ENCODE measurements around the gene PPP1R12A.

PPP1R12A gene

DNA sequence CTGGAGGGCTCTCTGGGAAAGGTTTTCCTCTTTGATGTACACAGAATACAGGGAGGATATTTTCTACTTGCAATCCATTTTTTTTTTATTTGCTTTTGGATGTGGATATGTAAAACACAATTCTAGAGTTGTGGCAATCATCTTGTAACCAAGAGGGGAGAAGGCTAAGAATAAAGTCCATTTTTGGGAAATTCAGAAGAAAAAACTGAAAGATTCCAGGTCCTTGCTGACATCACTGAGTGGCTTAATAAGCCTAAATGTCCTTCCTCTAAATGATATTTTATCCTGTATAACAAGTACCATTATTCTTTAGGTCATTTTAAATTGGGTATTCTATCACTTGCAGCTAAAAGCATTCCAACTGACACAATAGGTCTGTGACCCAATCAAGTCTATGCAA lies 64.0 kb downstream of the PPP1R12A start:
- no peak overlapping the region for H3K27ac ChIP-seq (ENCODE audit: low read length)
- no peaks in the 10 kb centered on the region for H3K9me3 ChIP-seq (ENCODE audit: control insufficient read depth in 1 of 2, low read length in 2 of 2)
- peaks cover 3 to 45% of the 10 kb centered on the region in 2 donors for H3K4me1 ChIP-seq (ENCODE audit: control insufficient read depth in 1 of 2, insufficient read depth in 2 of 2, low read length in 2 of 2)

DNA sequence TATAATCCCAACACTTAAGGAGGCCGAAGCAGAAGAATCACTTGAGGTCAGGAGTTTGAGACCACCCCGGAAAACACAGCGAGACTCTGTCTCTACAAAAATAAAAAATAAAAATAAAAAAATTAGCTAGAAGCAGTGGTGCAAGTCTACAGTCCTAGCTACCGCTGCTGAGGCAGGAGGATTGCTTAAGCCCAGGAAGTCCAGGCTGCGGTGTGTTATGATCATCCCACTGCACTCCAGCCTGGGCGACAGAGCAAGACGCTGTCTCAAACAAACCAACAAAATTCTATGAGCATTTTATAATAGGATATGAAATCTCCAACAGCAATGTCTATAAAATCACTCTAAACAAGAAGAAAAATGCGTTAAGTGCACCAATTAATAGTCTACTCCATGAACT lies 75.3 kb downstream of the PPP1R12A start:
- no peaks in the 10 kb centered on the region for H3K27me3 ChIP-seq (ENCODE audit: low read depth, low read length)
- H3K9me3 ChIP-seq (ENCODE audit: control insufficient read depth in 1 of 2, low read length in 2 of 2), result no peaks in the 10 kb centered on the region
- H3K36me3 ChIP-seq (ENCODE audit: control insufficient read depth in 1 of 2, insufficient read depth in 2 of 2, low read length in 2 of 2), result no peaks in the 10 kb centered on the region
- H3K4me1 ChIP-seq (ENCODE audit: control insufficient read depth in 1 of 2, insufficient read depth in 2 of 2, low read length in 2 of 2), result peaks cover 0 to 14% of the 10 kb centered on the region in 2 donors
- H3K4me3 ChIP-seq (ENCODE audit: low read depth in 1 of 2, low read length in 2 of 2), result no peak overlapping the region
- no peak overlapping the region for H3K27ac ChIP-seq (ENCODE audit: low read length)

More for the DNA sequence above, 64.0 kb downstream of the PPP1R12A start:
- Histone ChIP-seq H3K36me3 (ENCODE audit: control insufficient read depth in 1 of 2, insufficient read depth in 2 of 2, low read length in 2 of 2) (peaks cover 0 to 5% of the 10 kb centered on the region in 2 donors), H3K4me3 (ENCODE audit: low read depth in 1 of 2, low read length in 2 of 2) (no peak overlapping the region), H3K27me3 (ENCODE audit: low read depth, low read length) (no peaks in the 10 kb centered on the region)

DNA sequence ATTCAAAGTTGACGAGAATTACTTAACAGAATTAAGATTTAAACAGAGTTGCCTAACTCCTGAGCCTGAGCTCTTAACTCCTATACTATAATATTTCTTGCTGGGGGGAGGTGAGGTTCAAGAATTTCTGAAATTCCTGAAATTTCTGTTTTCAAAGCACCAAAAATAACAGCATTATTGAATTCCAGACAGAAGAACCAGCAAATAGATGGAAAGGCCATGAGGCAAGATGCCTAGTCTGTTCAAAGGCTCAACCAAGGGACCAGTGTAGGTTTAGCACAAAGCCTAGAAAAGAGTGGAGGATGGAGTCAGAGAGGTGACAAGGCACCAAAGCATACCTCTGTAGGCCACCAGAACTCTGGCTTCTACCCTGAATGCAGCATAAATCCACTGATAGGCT lies 76.4 kb downstream of the PPP1R12A start:
- no peaks in the 10 kb centered on the region for H3K9me3 ChIP-seq (ENCODE audit: control insufficient read depth in 1 of 2, low read length in 2 of 2)
- no peaks in the 10 kb centered on the region for H3K36me3 ChIP-seq (ENCODE audit: control insufficient read depth in 1 of 2, insufficient read depth in 2 of 2, low read length in 2 of 2)
- H3K27me3 ChIP-seq (ENCODE audit: low read depth, low read length), result no peaks in the 10 kb centered on the region
- H3K27ac ChIP-seq (ENCODE audit: low read length), result no peak overlapping the region
- H3K4me1 ChIP-seq (ENCODE audit: control insufficient read depth in 1 of 2, insufficient read depth in 2 of 2, low read length in 2 of 2), result peaks cover 0 to 14% of the 10 kb centered on the region in 2 donors
- H3K4me3 ChIP-seq (ENCODE audit: low read depth in 1 of 2, low read length in 2 of 2), result no peak overlapping the region

DNA sequence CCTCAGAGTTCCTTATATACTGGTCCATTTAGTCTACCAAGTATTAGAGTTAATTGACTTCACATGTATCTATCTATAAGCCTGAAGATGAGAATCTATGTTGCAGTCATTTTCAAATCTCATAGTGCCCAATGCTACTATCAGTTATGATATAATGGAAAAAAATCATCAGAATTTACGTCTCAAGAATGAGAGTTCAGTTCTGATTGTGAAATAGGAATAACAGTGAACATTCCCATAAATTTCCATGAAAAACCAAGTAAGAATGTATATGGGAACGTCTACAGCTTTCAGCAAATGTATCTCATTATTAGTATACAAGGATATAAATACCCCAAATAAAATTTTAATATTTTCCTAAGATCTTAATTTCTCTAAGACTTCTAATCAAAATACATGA lies 77.2 kb downstream of the PPP1R12A start:
- H3K4me3 ChIP-seq (ENCODE audit: low read depth in 1 of 2, low read length in 2 of 2), result no peak overlapping the region
- no peaks in the 10 kb centered on the region for H3K27me3 ChIP-seq (ENCODE audit: low read depth, low read length)
- H3K36me3 ChIP-seq (ENCODE audit: control insufficient read depth in 1 of 2, insufficient read depth in 2 of 2, low read length in 2 of 2), result peaks cover 0 to 4% of the 10 kb centered on the region in 2 donors
- H3K4me1 ChIP-seq (ENCODE audit: control insufficient read depth in 1 of 2, insufficient read depth in 2 of 2, low read length in 2 of 2), result peaks cover 0 to 14% of the 10 kb centered on the region in 2 donors
- no peaks in the 10 kb centered on the region for H3K9me3 ChIP-seq (ENCODE audit: control insufficient read depth in 1 of 2, low read length in 2 of 2)
- no peak overlapping the region for H3K27ac ChIP-seq (ENCODE audit: low read length)

DNA sequence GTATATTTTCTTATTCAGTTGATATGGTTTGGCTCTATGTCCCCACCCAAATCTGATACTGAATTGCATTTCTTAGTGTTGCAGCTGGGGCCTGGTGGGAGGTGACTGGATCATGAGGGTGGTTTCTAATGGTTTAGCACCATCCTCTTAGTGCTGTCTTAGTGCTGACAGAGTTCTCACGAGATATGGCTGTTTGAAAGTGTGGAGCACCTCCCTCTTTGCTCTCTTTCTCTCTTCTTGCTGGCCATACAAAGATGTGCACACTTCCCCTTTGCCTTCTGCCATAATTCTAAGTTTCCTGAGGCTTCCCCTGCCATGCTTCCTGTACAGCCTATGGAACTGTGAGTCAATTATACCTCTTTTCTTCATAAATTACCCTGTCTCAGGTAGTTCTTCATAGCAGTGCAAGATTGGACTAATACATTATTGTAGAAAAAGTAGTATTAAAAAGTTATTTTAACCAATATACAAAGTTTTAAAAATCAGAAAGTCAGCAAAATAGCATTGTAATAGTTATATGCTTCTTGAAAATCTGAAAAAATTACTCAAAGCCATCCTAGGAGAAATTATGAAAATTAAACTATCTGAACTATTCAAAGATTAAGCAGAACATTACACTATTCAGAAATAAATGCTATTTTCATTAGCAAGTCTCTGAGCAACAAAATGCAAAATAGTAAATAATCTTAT lies 84.1 kb downstream of the PPP1R12A start:
- H3K36me3 ChIP-seq (ENCODE audit: control insufficient read depth in 1 of 2, insufficient read depth in 2 of 2, low read length in 2 of 2), result peaks cover 0 to 4% of the 10 kb centered on the region in 2 donors
- H3K27ac ChIP-seq (ENCODE audit: low read length), result no peak overlapping the region
- H3K9me3 ChIP-seq (ENCODE audit: control insufficient read depth in 1 of 2, low read length in 2 of 2), result peaks cover 0 to 10% of the 10 kb centered on the region in 2 donors
- no peaks in the 10 kb centered on the region for H3K27me3 ChIP-seq (ENCODE audit: low read depth, low read length)
- peaks cover 3 to 16% of the 10 kb centered on the region in 2 donors for H3K4me1 ChIP-seq (ENCODE audit: control insufficient read depth in 1 of 2, insufficient read depth in 2 of 2, low read length in 2 of 2)
- H3K4me3 ChIP-seq (ENCODE audit: low read depth in 1 of 2, low read length in 2 of 2), result no peak overlapping the region

DNA sequence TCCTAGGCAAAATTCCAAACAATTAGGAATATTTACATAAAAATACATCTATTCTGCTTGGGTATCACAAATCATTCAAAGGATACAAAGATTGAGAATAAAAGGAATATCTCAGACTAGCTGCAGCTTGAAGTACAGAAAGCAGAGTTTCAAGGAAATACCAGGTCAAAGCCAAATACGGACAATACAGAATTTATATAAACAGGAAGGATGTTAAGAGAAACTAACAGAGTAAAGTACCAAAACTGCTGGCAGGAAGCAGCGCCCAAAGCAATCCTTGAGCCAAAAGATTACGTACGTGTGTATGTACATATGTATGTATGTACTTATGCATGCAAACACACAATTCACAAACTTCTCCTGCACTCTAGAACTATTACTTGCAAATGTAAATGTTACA lies 86.6 kb downstream of the PPP1R12A start:
- peaks cover 11 to 17% of the 10 kb centered on the region in 2 donors for H3K36me3 ChIP-seq (ENCODE audit: control insufficient read depth in 1 of 2, insufficient read depth in 2 of 2, low read length in 2 of 2)
- H3K9me3 ChIP-seq (ENCODE audit: control insufficient read depth in 1 of 2, low read length in 2 of 2), result peaks cover 0 to 10% of the 10 kb centered on the region in 2 donors
- no peaks in the 10 kb centered on the region for H3K27me3 ChIP-seq (ENCODE audit: low read depth, low read length)
- H3K27ac ChIP-seq (ENCODE audit: low read length), result no peak overlapping the region
- no peak overlapping the region for H3K4me3 ChIP-seq (ENCODE audit: low read depth in 1 of 2, low read length in 2 of 2)
- peaks cover 3 to 16% of the 10 kb centered on the region in 2 donors for H3K4me1 ChIP-seq (ENCODE audit: control insufficient read depth in 1 of 2, insufficient read depth in 2 of 2, low read length in 2 of 2)

DNA sequence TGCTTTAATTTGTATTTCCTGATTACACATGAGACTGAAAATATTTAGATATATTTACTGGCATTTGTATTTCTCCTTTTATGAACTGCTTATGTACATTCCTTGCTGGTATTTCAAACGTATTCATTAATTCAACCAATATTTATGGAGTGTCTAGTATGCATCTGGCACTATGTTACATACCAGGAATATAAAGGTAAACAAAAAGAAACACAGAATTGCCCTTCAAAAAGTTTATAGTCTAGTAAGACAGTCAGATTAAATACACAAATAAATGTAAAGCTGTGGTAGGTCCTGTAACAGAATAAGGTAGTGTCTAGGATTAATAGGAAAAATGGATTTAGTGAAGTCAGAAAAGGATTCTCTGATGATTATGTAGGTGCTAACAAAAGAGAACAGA lies 87.5 kb downstream of the PPP1R12A start:
- peaks cover 0 to 10% of the 10 kb centered on the region in 2 donors for H3K9me3 ChIP-seq (ENCODE audit: control insufficient read depth in 1 of 2, low read length in 2 of 2)
- no peak overlapping the region for H3K27ac ChIP-seq (ENCODE audit: low read length)
- H3K4me3 ChIP-seq (ENCODE audit: low read depth in 1 of 2, low read length in 2 of 2), result no peak overlapping the region
- no peaks in the 10 kb centered on the region for H3K27me3 ChIP-seq (ENCODE audit: low read depth, low read length)
- peaks cover 3 to 17% of the 10 kb centered on the region in 2 donors for H3K4me1 ChIP-seq (ENCODE audit: control insufficient read depth in 1 of 2, insufficient read depth in 2 of 2, low read length in 2 of 2)
- H3K36me3 ChIP-seq (ENCODE audit: control insufficient read depth in 1 of 2, insufficient read depth in 2 of 2, low read length in 2 of 2), result peaks cover 11 to 13% of the 10 kb centered on the region in 2 donors

DNA sequence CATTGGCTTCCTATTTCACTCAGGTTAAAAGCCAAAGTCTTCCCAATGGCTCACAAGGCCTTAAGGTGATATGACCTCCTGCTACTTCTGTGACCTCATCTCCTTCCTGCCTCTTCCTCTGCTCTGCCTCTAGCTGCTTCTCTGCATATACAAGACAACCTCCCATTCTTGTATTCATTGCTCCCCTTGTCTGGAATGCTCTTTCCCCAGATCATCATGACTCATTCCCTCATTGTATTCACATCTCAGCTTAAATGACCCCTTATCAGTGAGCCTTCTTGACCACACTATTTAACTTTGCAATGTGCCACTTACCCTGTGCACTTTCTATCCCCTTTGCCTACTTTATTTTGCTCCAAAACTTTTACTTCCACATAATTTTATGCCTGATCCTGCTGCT lies 90.2 kb downstream of the PPP1R12A start:
- Histone ChIP-seq H3K27ac (ENCODE audit: low read length) (no peak overlapping the region), H3K27me3 (ENCODE audit: low read depth, low read length) (no peaks in the 10 kb centered on the region), H3K4me3 (ENCODE audit: low read depth in 1 of 2, low read length in 2 of 2) (no peak overlapping the region), H3K9me3 (ENCODE audit: control insufficient read depth in 1 of 2, low read length in 2 of 2) (no peaks in the 10 kb centered on the region), H3K4me1 (ENCODE audit: control insufficient read depth in 1 of 2, insufficient read depth in 2 of 2, low read length in 2 of 2) (peaks cover 3 to 29% of the 10 kb centered on the region in 2 donors), H3K36me3 (ENCODE audit: control insufficient read depth in 1 of 2, insufficient read depth in 2 of 2, low read length in 2 of 2) (peaks cover 11 to 13% of the 10 kb centered on the region in 2 donors)

DNA sequence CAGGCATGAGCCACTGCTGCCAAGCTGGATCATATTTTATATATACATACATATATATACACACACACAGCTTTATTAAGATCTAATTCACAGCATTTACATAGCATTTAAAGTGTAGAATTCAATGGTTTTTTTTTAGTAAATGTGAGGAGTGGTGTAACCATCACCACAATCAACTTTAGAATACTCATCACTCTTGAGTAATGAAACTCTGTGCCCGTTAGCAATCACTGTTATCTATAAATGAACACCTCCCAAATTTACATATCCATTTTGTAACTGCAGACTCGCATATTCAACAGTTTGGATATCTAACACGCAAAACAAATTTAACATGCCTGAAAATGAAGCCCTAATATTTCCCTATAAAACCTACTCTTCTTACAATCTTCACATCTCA lies 90.9 kb downstream of the PPP1R12A start:
- Histone ChIP-seq H3K27ac (ENCODE audit: low read length) (no peak overlapping the region), H3K36me3 (ENCODE audit: control insufficient read depth in 1 of 2, insufficient read depth in 2 of 2, low read length in 2 of 2) (peaks cover 11 to 13% of the 10 kb centered on the region in 2 donors), H3K4me1 (ENCODE audit: control insufficient read depth in 1 of 2, insufficient read depth in 2 of 2, low read length in 2 of 2) (peaks cover 3 to 28% of the 10 kb centered on the region in 2 donors), H3K9me3 (ENCODE audit: control insufficient read depth in 1 of 2, low read length in 2 of 2) (no peaks in the 10 kb centered on the region), H3K27me3 (ENCODE audit: low read depth, low read length) (no peaks in the 10 kb centered on the region), H3K4me3 (ENCODE audit: low read depth in 1 of 2, low read length in 2 of 2) (no peak overlapping the region)

DNA sequence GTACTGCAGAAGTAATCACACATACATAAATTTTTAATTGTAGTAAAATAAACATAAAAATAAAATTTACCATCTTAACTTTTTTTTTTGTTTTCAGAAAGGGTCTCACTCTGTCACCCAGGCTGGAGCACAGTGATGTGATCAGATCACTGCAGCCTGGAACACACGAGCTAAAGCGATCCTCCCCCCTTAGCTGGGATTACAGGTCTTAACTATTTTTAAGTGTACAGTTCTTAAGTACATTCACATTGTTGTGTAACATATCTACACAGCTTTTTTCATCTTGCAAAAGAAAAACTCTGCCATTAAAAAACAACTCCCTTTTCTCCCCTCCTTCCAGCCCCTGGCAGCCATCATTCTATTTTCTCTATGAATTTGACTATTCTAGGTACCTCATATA lies 92.3 kb downstream of the PPP1R12A start:
- H3K27me3 ChIP-seq (ENCODE audit: low read depth, low read length), result no peaks in the 10 kb centered on the region
- H3K4me1 ChIP-seq (ENCODE audit: control insufficient read depth in 1 of 2, insufficient read depth in 2 of 2, low read length in 2 of 2), result peaks cover 0 to 19% of the 10 kb centered on the region in 2 donors
- H3K9me3 ChIP-seq (ENCODE audit: control insufficient read depth in 1 of 2, low read length in 2 of 2), result no peaks in the 10 kb centered on the region
- H3K4me3 ChIP-seq (ENCODE audit: low read depth in 1 of 2, low read length in 2 of 2), result no peak overlapping the region
- peaks cover 11 to 13% of the 10 kb centered on the region in 2 donors for H3K36me3 ChIP-seq (ENCODE audit: control insufficient read depth in 1 of 2, insufficient read depth in 2 of 2, low read length in 2 of 2)
- no peak overlapping the region for H3K27ac ChIP-seq (ENCODE audit: low read length)

DNA sequence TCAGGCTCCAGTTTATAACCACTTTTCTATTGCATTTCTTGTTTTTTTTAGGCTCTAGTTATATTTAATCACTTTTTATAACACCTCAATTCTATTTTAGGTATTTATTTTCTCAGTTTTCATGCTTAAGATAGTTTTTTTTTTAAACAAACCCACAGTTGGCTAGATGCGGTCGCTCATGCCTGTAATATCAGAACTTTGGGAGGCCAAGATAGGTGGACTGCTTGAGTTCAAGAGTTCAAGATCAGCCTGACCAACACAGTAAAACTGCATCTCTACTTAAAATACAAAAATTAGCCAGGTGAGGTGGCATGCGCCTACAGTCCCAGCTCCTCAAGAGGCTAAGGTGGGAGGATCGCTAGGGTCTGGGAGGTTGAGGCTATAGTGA lies 93.0 kb downstream of the PPP1R12A start:
- Histone ChIP-seq H3K36me3 (ENCODE audit: control insufficient read depth in 1 of 2, insufficient read depth in 2 of 2, low read length in 2 of 2) (peaks cover 11 to 13% of the 10 kb centered on the region in 2 donors), H3K4me3 (ENCODE audit: low read depth in 1 of 2, low read length in 2 of 2) (no peak overlapping the region), H3K9me3 (ENCODE audit: control insufficient read depth in 1 of 2, low read length in 2 of 2) (no peaks in the 10 kb centered on the region), H3K4me1 (ENCODE audit: control insufficient read depth in 1 of 2, insufficient read depth in 2 of 2, low read length in 2 of 2) (peaks cover 0 to 16% of the 10 kb centered on the region in 2 donors), H3K27me3 (ENCODE audit: low read depth, low read length) (no peaks in the 10 kb centered on the region), H3K27ac (ENCODE audit: low read length) (no peak overlapping the region)

All from muscle layer of duodenum (tissue), 2 donors.